Suprapubic skin (tissue), 4 donors: Measurements from ENCODE around the gene NSD1.

Source experiments
- EP300 ChIP-seq: sonication (generic); formaldehyde crosslinking; IDR thresholded peaks from one replicate; pipeline ENCODE4 v1.6.1; 2017; ENCODE audit warnings: antibody characterized with exemption
- POLR2A ChIP-seq, 2 donors: fragments of 450-650 bp; IDR thresholded peaks; one replicate each; pipeline ENCODE4 v1.6.1; 2017; ENCODE audit warnings: antibody characterized with exemption in 2 of 2, mild to moderate bottlenecking in 2 of 2, moderate library complexity in 2 of 2
- POLR2AphosphoS5 ChIP-seq, 3 donors: sonication (generic); formaldehyde crosslinking; IDR thresholded peaks; one replicate each; pipeline ENCODE4 v1.6.1; 2017; ENCODE audit warnings: antibody characterized with exemption in 3 of 3
- TF ChIP-seq, protein P1 (sequence below), 2 donors: fragments of 200-600 bp in 1 of 2; fragments of 450-650 bp in 1 of 2; sonication (generic) in 1 of 2; IDR thresholded peaks; one replicate each; pipeline ENCODE4 v1.5.1; 2016 to 2019; ENCODE audit warnings: antibody characterized with exemption in 2 of 2, mild to moderate bottlenecking in 1 of 2, moderate library complexity in 1 of 2

DNA sequence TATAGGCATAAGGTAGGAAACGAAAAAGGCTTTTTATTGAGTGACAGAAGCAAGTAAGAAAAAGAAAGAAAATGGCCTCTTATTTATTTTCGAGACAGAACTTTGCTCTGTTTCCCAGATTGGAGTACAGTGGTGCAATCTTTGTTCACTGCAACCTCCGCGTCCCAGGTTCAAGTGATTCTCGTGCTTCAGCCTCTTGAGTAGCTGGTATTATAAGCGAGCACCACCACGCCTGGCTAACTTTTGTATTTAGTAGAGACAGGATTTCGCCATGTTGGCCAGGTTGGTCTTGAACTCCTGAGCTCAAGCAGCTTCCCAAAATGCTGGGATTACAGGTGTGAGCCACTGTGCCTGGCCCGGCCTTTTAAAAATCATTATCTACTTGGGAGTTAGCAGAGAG lies 70.7 kb downstream of the NSD1 start:
- TF ChIP-seq, protein P1, sequence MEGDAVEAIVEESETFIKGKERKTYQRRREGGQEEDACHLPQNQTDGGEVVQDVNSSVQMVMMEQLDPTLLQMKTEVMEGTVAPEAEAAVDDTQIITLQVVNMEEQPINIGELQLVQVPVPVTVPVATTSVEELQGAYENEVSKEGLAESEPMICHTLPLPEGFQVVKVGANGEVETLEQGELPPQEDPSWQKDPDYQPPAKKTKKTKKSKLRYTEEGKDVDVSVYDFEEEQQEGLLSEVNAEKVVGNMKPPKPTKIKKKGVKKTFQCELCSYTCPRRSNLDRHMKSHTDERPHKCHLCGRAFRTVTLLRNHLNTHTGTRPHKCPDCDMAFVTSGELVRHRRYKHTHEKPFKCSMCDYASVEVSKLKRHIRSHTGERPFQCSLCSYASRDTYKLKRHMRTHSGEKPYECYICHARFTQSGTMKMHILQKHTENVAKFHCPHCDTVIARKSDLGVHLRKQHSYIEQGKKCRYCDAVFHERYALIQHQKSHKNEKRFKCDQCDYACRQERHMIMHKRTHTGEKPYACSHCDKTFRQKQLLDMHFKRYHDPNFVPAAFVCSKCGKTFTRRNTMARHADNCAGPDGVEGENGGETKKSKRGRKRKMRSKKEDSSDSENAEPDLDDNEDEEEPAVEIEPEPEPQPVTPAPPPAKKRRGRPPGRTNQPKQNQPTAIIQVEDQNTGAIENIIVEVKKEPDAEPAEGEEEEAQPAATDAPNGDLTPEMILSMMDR (IDR thresholded peaks at IDR 0.05) = no peak
- no peak for TF ChIP-seq POLR2A (IDR thresholded peaks at IDR 0.05)
- TF ChIP-seq POLR2AphosphoS5 (IDR thresholded peaks at IDR 0.05) = no peak
- TF ChIP-seq EP300 = no peak
